ENCODE measurements around the gene SF3A2. TPM values are rescaled to one million over a fixed set of nuclear protein-coding genes. Genes with fewer than 3 reads are reported as not detected.

SF3A2 gene
- total RNA-seq, 6 experiments from 2014 or later = 48.7 to 60.6 (median 54.8) TPM

GRCh38 chr19:2214251-2214650, 22.4 kb upstream of the SF3A2 start:
- Mint-ChIP-seq H3K27ac (no peak overlapping the region), H3K4me3 (no peak overlapping the region), H3K27me3 (ENCODE audit: insufficient read depth) (peaks cover 6% of the 10 kb centered on the region), H3K36me3 (ENCODE audit: low read depth) (peaks cover 25% of the 10 kb centered on the region), H3K9me3 (no peaks in the 10 kb centered on the region), H3K4me1 (ENCODE audit: low read depth) (no peaks in the 10 kb centered on the region; the same call in 1 of the 2 replicates)
- DNase-seq = no peak
- TF ChIP-seq, protein P1, sequence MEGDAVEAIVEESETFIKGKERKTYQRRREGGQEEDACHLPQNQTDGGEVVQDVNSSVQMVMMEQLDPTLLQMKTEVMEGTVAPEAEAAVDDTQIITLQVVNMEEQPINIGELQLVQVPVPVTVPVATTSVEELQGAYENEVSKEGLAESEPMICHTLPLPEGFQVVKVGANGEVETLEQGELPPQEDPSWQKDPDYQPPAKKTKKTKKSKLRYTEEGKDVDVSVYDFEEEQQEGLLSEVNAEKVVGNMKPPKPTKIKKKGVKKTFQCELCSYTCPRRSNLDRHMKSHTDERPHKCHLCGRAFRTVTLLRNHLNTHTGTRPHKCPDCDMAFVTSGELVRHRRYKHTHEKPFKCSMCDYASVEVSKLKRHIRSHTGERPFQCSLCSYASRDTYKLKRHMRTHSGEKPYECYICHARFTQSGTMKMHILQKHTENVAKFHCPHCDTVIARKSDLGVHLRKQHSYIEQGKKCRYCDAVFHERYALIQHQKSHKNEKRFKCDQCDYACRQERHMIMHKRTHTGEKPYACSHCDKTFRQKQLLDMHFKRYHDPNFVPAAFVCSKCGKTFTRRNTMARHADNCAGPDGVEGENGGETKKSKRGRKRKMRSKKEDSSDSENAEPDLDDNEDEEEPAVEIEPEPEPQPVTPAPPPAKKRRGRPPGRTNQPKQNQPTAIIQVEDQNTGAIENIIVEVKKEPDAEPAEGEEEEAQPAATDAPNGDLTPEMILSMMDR (IDR thresholded peaks at IDR 0.05) = no peak

GRCh38 chr19:2215281-2215751, 21.3 kb upstream of the SF3A2 start:
- no peaks in the 10 kb centered on the region for H3K9me3 Mint-ChIP-seq
- H3K27ac Mint-ChIP-seq = no peak overlapping the region
- no peak overlapping the region for H3K4me3 Mint-ChIP-seq
- H3K27me3 Mint-ChIP-seq (ENCODE audit: insufficient read depth) = peaks cover 8% of the 10 kb centered on the region
- no peak for DNase-seq
- no peaks in the 10 kb centered on the region for H3K4me1 Mint-ChIP-seq (ENCODE audit: low read depth)
- peaks cover 25% of the 10 kb centered on the region for H3K36me3 Mint-ChIP-seq (ENCODE audit: low read depth)
- TF ChIP-seq, protein P1 (IDR thresholded peaks at IDR 0.05) = no peak

GRCh38 chr19:2216361-2217225, 20.0 kb upstream of the SF3A2 start:
- peaks cover 7% of the 10 kb centered on the region for H3K27me3 Mint-ChIP-seq (ENCODE audit: insufficient read depth)
- H3K4me1 Mint-ChIP-seq (ENCODE audit: low read depth) = no peaks in the 10 kb centered on the region
- H3K9me3 Mint-ChIP-seq = no peaks in the 10 kb centered on the region
- peaks cover 24% of the 10 kb centered on the region for H3K36me3 Mint-ChIP-seq (ENCODE audit: low read depth)
- TF ChIP-seq, protein P1 (IDR thresholded peaks at IDR 0.05) = no peak
- no peak for DNase-seq
- H3K4me3 Mint-ChIP-seq = no peak overlapping the region
- no peak overlapping the region for H3K27ac Mint-ChIP-seq

- TF ChIP-seq, protein P1 (IDR thresholded peaks at IDR 0.05) = no peak
- Mint-ChIP-seq H3K27ac (no peak overlapping the region), H3K4me3 (no peak overlapping the region; the same call in 1 of the 2 replicates), H3K27me3 (ENCODE audit: insufficient read depth) (peaks cover 7% of the 10 kb centered on the region), H3K36me3 (ENCODE audit: low read depth) (peaks cover 19% of the 10 kb centered on the region), H3K4me1 (ENCODE audit: low read depth) (no peaks in the 10 kb centered on the region), H3K9me3 (no peaks in the 10 kb centered on the region)
- no peak for DNase-seq
These were observed 19.0 kb upstream of the SF3A2 start for GRCh38 chr19:2217591-2217990.

DNA sequence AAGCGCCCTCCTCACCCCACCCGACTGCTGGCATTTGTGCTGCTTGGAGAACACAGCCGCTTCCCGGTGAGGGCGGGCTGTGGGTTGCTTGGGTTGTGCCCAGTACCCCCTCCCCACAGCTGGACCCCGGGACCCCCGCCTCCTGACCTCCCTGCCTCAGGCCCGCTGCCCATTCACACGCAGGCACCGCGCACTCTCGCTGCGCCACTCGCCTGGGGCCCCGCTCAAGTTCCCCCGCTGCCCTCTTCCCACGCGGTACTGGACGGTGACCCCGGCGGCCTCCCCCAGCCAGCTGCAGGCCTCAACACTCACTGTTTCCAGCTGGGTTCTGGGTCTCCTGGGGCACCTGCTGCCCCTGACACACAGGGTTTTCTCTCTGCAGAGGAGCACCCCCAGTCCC, 16.9 kb upstream of the SF3A2 start:
- Mint-ChIP-seq H3K36me3 (ENCODE audit: low read depth) (peaks cover 21% of the 10 kb centered on the region; the same call in 1 of the 2 replicates), H3K27ac (no peak overlapping the region), H3K4me1 (ENCODE audit: low read depth) (no peaks in the 10 kb centered on the region), H3K27me3 (ENCODE audit: insufficient read depth) (peaks cover 13% of the 10 kb centered on the region), H3K9me3 (no peaks in the 10 kb centered on the region), H3K4me3 (no peak overlapping the region)
- no peak for DNase-seq
- TF ChIP-seq, protein P1 (IDR thresholded peaks at IDR 0.05) = no peak
